ENCODE results near the gene RAB28.

DNA sequence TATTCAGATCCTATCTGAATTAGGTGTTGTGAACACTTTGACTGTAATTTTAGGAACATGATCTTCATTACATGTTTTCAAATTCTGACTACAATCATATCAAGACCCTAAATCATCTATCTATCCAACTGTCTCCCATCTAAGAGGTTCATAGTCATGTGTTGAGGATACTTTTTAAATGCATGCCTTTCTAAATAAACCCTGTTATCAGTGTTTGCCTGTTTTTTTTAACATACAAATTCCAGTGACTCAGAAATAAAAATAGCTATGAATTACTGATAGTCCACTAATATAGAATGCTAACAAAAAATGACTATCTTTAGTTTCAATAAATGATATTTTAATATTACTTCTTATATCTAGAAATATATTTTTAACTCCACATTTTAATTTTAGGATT is 8.0 kb downstream of the RAB28 start:
- TF ChIP-seq, protein P1, sequence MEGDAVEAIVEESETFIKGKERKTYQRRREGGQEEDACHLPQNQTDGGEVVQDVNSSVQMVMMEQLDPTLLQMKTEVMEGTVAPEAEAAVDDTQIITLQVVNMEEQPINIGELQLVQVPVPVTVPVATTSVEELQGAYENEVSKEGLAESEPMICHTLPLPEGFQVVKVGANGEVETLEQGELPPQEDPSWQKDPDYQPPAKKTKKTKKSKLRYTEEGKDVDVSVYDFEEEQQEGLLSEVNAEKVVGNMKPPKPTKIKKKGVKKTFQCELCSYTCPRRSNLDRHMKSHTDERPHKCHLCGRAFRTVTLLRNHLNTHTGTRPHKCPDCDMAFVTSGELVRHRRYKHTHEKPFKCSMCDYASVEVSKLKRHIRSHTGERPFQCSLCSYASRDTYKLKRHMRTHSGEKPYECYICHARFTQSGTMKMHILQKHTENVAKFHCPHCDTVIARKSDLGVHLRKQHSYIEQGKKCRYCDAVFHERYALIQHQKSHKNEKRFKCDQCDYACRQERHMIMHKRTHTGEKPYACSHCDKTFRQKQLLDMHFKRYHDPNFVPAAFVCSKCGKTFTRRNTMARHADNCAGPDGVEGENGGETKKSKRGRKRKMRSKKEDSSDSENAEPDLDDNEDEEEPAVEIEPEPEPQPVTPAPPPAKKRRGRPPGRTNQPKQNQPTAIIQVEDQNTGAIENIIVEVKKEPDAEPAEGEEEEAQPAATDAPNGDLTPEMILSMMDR (IDR thresholded peaks at IDR 0.05; ENCODE audit: insufficient read depth, low read length, poor library complexity, severe bottlenecking): no peak
- TF ChIP-seq EZH2phosphoT487 (conservative IDR thresholded peaks at IDR 0.05; ENCODE audit: low read length): no peak
